GM12891 (cell line): ENCODE results near the gene PCARE.

Source experiments
- PAX5 ChIP-seq: IDR thresholded peaks from 2 replicates; pipeline ENCODE4 v1.6.1; 2011; ENCODE audit warnings: low read length, moderate library complexity, mild to moderate bottlenecking; ENCODE audit not compliant: insufficient read depth, severe bottlenecking
- POLR2A ChIP-seq: IDR thresholded peaks from 2 replicates; pipeline ENCODE4 v1.6.1; 2011; ENCODE audit warnings: low read depth, low read length, control low read depth
- POLR2AphosphoS5 ChIP-seq: IDR thresholded peaks from 2 replicates; pipeline ENCODE4 v1.6.1; 2011; ENCODE audit warnings: low read depth, low read length, control low read depth
- TAF1 ChIP-seq: IDR thresholded peaks from 2 replicates; pipeline ENCODE4 v1.6.1; 2011; ENCODE audit warnings: low read depth, low read length, control low read depth

DNA sequence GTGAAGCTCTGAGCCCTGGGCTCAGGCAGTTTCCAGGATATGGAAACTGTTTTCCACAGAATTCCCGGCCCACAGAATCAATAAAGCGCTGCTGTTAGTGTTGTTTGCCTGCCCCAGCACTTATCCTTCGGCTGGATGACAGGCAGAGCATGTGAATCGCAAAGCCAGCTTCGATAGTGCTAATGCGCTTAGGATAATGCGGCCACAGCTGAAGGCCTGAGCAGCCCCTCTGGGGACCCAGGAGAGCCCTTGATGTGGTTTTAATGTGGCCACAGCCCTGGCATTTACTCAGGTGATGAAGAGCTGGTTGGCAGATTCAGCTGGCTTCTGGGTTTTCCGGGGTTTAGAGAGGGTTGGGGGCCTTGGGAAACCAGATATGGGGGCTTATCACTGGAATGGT lies 23.7 kb downstream of the PCARE start:
- TF ChIP-seq POLR2AphosphoS5 (no peak), POLR2A (no peak), TAF1 (no peak), PAX5 (no peak)
